ENCODE data around the gene KIF7.

The KIF7 gene

DNA sequence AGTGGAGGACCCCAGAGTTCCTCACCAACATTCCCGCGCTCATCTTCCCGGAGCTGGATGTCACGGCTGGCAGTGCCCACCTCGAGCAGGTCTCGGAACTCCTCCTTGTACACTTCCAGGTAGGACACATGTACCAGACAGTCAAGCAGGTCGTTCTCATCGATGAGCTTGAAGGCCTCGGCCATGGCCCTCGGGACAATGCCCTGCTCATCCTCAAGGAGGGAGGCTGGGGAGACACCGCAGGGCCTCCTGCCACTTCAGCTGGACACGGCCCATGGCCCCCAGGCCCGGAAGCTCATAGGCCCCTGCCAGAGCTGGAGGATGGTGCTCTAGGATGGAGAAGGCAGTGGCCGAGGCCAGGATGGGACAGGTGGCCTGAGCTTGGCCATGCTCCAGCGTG, 5.6 kb downstream of the KIF7 start:
- DNase-seq: no peak

DNA sequence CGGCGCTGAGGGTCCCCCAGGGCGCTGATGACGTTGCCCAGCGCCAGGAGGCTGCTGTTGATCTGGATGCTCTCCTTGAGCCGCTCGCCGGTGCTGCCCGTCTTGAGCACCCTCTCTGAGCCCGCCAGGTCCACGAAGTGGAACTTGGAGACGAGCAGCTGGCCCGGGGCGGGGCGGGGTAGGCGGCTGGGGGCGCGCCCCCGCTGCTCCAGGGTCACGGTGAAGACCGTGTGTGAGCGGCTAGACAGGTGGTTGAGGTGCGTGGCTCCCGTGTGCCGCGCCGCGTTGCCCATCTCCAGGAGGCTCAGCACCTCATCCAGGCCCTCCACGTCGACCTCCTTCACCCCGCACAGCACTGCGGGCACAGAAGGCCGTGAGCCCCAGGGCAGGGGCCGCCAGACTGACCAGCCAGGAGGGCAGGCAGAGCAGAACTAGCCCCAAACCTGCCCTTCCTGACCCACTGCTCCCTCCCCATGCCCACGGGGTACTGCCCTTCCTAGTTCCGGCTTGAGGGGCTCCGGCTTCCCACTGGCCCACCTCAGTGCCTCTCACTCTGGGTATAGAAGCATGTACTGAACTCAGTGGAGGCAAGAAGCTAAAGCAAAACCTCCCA, 6.1 kb downstream of the KIF7 start:
- no peak for DNase-seq

- no peak for DNase-seq
Observed at GRCh38 chr15:89648106-89649012, 6.9 kb downstream of the KIF7 start.

DNA sequence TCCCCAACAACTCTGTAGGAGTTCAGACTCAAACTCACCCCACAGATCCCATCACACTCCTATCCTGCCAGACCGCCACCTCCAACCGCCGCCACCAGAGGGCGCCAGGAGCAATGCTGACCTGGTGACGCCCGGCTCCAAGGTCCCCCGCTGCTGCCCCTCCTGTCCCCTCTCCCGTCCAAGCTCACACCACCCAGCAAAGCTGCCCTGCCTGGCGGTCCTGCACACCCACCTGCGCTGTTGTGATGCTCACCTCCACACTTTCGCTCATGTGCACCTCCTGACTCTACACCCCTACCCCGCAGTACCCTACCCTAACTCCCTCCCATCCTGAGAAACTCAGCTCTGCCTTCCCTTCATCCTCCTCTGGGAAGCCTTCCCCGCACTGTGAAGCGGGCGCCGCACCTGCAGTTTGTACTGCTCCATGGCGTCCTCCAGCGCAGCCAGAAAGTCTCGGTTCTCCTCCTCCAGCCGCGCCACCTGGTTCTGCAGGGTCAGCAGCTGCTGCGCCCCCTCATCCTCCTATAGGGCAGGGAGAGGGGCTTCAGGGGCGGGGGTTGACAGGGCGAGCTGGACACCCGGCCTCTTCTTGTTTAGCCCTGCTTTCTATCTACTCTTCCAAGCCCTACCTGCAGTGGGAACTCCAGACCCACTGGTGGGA, 7.9 kb downstream of the KIF7 start:
- peak in 28 of 56 donors; percentile 2 to 69 (median 24) for DNase-seq

- DNase-seq: no peak
Observed at GRCh38 chr15:89646416-89647141, 8.7 kb downstream of the KIF7 start.

GRCh38 chr15:89645680-89646079, 9.6 kb downstream of the KIF7 start:
- no peak for DNase-seq

DNA sequence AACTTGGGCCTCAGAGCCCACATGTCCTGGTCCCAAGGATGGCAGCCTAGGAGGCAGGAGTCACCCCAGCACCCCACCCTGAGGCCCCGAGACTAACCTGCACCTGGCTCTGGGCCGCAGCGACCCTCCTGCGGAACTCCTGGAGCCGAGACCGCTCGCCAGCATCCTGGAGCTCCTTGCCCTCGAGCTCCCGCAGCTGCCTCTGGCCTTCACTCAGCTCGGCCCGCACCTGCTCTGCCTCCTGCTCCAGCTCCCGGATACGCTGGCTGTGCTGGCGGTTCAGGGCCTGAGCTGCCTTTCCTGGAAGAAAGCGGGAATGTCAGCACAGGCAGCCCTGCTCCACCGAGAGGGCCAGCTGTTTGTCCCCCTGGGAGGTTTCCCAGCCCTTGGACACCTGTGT, 13.2 kb downstream of the KIF7 start:
- no peak for DNase-seq

GRCh38 chr15:89641053-89641452, 14.2 kb downstream of the KIF7 start:
- no peak for DNase-seq

DNA sequence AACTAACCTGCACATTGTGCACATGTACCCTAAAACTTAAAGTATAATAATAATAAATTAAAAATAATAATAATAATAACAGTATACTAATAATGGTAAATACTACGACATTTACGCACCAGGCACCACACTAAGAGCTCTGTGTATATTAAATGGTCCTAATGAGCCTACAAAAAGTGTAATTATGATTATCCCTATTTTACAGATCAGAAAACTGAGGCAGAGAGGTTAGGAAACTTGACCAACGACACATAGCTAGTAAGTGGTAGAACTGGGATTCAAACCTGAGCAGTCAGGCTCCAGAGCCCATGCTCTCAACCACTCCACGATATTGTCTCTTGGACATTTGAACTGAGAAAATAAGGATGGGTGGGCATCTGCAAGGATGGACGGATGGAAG, 15.0 kb downstream of the KIF7 start:
- no peak for DNase-seq

GRCh38 chr15:89633585-89633984, 21.7 kb downstream of the KIF7 start:
- no peak for DNase-seq

DNA sequence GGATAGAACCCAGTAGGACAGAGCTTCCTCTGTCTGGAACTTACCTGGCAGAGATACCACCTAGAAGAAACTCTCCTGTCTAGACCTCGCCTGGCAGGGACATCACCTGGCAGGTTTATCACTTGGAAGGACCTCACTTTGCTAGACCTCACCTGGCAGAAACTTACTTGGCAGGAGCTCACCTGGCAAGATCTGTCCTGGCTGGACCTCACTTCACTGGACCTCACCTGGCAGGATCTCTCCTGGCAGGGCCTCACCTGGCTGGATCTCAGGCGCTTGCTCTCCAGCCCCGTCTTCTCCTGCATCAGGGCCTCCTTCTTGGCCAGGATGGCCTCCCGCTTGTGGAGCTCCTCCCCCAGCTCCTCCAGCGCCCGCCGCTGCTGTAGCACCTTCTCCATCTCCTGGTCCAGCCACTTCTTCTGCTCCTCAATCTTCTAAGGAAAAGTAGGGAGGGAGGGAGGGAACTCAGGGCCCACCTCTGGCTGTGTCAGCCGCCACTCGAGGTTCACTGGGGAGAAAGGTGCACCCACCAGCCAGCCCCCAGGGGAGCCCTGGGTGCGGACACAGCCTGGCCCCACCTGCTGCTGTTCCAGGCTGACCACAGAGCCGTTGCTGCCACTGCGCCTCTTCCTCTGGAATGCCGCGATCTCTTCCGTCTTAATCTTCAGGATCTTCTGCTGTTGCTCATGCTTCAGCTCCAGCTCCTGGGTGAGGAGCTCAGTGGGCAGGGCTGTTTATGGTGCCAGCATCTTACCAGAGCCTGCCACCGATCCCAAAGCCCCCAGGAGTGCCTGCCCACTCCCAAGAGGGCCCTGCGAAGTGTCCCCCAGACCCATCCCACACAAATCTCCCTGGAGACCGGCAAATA, 22.5 kb downstream of the KIF7 start:
- DNase-seq: no peak

DNA sequence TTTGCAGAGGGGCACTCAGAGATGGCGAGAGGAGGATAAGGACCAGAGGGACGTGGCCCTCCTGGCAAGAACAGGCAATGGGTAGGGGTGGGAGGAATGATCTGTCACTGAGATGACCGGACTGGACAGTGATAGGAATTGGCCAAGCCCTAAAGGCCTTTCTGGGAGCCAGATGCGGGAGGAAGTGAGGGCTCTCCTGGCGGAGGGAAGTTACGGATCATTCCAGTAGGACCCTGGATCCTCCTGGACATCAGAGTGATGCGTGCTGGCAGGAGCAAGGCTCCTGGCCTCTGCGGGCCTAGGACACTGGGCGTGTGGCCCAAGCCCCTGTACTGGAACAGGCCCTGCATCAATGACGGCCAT, 23.4 kb downstream of the KIF7 start:
- DNase-seq: no peak

- peak in 23 of 56 donors; percentile 3 to 61 (median 33) for DNase-seq
Observed at GRCh38 chr15:89630974-89631901, 24.0 kb downstream of the KIF7 start.

- no peak for DNase-seq
Observed at GRCh38 chr15:89630260-89630659, 25.0 kb downstream of the KIF7 start.

DNA sequence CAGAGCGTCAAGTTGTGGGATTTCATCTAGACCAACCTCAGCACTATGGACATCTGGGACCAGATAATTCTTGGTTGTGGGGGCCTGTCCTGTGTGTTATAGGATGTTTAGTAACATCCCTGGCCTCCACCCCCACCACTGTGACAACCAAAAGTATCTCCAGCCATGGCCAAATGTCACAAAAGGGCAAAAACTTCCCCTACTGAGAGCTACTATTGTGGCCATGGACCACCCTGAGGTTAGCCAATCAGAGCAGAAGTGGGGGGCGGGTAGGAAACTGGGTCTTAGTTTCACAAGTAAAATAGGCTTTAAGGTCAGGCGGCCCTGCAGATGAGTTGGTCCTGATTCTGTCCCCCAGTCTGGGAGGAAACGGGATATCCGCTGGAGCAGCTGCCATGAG, 25.4 kb downstream of the KIF7 start:
- no peak for DNase-seq

DNA sequence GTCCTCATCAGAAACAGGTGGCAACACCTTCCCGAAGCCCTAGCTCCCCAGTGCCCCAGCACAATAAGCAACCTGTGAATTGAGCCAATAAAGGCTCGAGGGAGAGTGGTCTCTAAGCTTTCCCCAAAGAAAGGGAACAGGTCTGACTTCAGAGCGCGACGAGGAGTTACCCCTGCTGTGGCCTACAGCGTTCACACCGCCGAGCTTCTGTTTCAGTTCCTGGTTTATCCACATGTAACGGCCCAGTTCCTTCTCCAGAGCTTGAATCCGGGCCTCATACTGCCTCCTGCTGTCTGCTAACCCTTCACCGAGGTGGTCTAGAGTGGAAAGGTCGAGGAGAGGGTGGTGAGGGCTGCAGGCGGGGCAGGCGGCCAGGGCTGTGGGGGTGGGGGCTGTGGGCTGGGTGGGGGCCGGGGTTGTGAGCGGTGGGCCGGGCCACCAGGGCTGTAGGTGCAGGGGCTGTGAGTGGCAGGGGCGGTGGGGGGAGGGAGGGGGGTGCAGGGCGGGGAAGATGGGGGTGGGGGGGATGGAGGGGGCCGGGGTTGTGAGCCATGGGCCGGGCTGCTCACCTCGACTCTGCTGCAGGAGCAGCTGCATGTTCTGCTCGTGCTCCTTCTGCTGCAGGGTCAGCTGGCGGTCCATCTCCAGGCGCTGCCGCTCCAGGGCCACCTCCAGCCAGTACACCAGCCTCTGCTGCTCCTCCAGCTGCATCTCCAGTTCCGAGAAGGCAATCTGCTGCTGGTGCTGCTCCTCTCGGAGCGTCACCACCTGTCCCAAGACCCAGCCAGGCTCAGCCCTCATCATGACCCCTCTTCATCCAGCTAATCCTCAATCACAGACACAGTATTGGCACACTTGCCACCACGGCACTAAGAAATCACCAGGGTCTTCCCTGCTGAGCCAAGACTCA, 26.2 kb downstream of the KIF7 start:
- DNase-seq: no peak

DNA sequence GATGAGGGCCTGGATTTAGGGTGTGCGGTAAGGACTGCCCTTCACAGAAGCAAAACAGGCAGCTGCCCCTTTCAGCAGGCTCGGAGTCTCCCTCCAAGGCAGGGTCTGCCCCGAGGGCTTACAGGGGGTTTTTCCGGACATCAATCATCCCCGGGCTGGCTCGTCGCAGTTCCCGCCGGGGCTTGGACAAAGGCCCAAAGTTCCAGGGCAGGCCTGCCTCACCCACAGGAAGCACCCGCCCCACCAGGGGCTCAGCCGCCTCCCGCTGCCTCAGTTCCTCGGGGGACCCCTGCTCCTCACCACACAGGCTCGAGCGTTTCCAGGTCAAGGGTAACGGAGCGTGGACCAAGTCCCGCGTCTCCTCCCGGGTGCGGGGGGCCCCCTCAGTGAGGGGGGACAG, 27.0 kb downstream of the KIF7 start:
- no peak for DNase-seq

DNA sequence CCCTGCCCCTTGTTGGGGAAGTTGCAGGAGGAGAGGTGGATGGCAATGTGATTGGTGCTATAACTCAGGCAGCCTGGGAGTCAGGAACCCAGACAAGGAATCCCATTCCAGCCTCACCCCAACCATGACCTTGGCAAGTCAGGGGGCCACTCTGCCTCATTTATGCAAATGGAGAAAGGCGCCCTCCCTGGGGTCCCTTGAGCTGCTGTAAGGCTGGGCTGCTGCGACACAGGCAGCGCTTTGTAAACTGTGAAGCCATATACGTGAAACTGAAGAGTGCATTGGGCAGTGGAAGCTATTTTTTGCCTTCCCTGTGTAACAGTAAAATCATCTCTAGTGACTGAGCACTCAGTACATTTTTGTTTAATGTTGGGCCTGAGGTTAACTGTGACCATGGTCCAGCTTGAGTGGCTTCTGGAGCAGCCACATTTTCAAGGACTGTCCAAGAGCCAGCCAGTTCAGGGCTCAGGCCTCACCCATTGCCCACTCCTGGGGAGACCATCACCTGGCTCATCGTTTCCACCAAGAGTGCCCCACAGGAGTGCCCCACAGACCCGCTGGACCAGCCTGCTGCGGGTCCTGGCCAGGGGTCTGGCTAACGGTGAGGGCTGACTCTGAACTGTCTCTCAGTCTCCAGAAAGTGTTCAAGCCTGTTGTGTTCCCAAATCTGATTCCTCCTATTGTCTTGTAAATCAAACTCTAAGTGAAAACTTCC, 27.9 kb downstream of the KIF7 start:
- no peak for DNase-seq

Data from nucleus accumbens (tissue), 56 donors.